HG03457 (cell line): Measurements from ENCODE around the gene IFT81.
"Not testable (repeated sequence)": the region's sequence is repeated elsewhere in the genome, so short reads cannot be mapped to it uniquely, and the experiment has no call there.

ENCODE experiments used
- ATAC-seq: cut with Tn5 transposase; IDR thresholded peaks from one replicate; pipeline ENCODE4 v1.9.1; 2021; ENCODE audit warnings: moderate number of reproducible peaks; ENCODE audit not compliant: unreplicated experiment

IFT81 gene

DNA sequence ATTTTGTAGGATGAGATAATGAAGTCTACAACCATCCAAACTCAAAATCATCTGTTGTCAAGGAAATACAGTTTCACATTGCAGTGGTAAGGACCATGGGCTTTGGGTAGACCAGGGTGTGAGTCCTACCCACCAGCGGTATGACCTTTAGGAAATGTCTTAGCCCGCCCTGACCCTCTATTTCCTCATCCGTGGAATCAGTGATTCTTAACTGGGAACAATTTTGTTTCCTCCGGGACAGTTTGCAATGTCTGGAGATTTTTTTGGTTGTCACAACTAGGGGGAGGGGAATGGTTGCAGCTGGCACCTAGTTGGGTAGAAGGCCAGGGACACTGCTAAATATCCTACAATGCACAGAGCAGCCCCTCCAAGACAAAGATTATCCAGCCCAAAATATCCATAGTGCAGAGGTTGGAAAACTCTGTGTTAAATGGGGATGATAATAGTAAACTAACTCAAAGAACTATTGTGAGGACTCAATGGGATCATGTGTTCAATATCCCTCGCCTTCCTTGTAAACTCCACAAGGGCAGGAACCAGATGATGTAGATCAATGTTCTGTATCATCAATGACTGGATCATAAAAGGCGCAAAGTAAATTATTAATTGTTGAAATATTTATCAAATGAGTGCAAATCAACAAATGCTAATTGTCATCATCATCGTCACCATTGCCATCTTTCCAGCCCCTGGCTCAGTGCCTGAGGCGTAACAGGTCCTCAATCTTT is 15.7 kb upstream of the IFT81 start:
- no peak for ATAC-seq

GRCh38 chr12:110109037-110109836 is 14.9 kb upstream of the IFT81 start:
- ATAC-seq: no peak

DNA sequence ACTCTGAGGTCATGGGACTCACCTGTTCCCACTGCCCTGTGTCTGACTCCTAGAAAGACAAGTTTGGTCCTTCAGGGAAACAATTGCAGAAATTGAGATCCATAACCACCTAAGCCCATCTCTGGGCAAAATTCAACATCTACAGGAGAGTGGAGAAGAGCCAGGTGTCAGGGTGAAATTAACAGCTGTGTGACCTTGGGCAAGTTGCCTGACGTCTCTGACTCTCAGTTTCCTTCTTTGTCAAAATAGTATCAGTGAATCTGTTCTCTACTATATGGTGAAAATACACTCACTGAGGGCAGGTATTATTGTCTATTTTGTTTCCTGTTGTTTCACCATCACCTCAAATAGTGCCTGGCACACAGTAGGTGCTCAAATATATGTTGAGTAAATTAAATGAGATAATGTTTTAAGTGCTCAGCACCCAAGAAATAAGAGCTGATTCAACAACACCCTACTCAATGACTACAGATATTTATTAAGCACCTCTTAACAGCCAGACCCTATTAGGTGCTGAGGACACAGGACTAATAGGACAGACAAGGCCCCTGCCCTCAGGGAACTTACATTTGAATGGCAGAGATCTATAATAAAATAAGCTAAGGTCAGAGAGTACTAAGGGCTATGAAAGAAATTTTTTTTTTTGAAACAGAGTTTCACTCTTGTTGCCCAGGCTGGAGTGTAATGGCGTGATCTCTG is 14.2 kb upstream of the IFT81 start:
- ATAC-seq: no peak

GRCh38 chr12:110111476-110112334 is 12.5 kb upstream of the IFT81 start:
- no peak for ATAC-seq

GRCh38 chr12:110112335-110112660 is 11.9 kb upstream of the IFT81 start:
- no peak for ATAC-seq

- no peak for ATAC-seq
These were observed 9.6 kb upstream of the IFT81 start for GRCh38 chr12:110114528-110114937.

GRCh38 chr12:110115675-110116074 is 8.5 kb upstream of the IFT81 start:
- ATAC-seq: no peak

GRCh38 chr12:110116623-110117022 is 7.5 kb upstream of the IFT81 start:
- ATAC-seq: no peak

GRCh38 chr12:110117210-110117609 is 6.9 kb upstream of the IFT81 start:
- not testable (repeated sequence) for ATAC-seq

DNA sequence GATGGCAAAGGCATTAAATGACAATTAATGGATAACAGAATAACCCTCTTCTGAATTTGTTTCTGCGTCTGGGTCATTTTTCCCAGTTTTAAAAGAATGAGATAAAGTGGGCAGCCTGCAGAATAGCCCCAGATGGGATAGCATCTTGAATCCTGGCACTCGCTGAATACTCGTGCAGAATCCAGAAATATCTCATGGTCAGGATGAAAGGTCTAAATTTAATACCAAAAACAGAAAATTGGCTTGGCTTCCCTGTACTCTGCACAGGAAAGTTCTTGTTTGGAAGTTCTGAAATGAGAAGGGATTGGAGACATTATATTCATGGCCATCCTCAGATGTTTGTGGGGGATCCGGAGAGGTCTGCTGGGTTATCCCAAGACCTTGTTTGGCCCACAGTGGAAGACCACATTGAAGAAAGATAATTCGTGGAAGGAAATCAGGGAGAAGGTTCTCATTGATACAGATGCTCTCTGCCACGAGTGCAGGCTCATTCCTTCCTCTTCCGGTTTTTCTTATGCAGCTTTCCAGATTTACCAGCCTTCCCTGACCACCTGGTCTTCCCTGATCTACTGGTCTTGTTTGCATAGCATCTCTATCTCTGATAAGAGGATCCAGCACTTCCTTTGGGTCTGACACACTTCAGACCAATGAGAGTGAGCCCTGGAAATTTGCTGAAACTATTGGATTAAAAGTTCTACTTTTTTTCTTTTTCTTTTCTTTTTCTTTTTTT is 6.0 kb upstream of the IFT81 start:
- no peak for ATAC-seq

- ATAC-seq: no peak
These were observed 1.2 kb upstream of the IFT81 start for GRCh38 chr12:110122929-110123328.

GRCh38 chr12:110123919-110124268 is 263 bp upstream of the IFT81 start:
- peak; percentile 34 for ATAC-seq

DNA sequence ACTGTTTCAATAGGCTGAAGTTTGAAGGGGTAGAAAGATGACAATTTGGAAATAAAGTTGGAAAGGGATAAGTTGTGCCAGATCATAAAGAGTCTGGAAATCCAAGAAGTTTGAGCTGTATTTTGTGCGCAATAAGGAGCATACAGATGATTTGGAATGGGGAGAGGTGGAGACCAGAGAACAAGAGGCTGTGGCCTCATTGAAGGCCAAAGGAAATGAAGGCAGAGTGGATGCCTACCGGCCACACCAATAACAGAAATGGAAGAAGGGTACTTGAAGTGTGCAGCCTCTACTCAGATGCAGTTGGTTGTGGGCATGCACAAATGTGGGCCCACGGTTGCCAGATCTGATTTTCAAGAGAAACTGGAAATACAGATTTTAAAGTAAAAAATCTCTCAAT is 2.4 kb downstream of the IFT81 start:
- no peak for ATAC-seq

DNA sequence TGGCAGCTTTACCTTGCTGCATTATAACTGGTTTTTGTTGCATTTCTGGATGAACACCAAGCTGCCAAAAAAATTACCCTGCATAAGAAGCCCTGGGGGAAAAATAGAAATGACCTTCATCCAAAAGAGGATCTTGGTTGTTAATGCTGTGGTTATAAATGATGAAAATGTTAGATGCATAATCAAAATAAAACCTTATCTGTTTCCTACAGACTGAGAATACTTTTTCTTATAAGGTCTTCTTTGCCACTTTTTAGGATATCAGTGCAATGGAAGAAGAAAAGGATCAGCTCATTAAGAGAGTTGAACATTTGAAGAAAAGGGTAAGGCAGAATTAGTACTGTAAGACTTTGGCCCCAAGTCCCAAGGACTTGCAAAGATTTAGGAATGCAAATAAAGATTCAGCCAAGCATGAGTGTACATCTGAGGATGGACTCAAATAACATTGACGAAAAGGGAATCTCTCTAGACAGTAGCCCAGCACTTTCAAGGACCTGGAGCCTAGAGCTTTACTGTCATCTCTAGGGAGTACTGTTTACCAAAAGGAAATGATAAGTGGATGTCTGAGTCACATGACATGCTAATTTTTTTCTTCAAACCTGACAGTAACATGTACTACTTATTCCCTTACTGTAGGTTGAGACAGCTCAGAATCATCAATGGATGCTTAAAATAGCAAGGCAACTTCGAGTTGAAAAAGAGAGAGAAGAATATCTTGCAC is 10.7 kb downstream of the IFT81 start:
- ATAC-seq: no peak

DNA sequence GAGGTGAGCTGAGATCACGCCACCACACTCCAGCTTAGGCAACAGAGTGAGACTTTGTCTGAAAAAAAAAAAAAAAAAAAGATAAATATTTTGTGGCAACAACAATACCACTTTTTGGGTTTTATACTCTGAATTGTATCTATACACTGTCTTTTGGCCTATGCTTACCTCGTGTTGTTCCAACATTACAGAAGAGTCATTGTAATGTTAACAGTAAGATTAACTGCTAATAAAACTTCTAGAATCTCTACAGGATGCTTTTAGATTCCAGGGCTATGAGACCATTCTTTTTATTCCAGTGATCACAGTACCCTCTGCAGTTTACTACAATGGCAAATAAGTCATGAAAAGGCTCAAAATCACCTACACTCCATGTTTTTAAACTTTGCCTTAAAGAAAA is 11.6 kb downstream of the IFT81 start:
- ATAC-seq: no peak

DNA sequence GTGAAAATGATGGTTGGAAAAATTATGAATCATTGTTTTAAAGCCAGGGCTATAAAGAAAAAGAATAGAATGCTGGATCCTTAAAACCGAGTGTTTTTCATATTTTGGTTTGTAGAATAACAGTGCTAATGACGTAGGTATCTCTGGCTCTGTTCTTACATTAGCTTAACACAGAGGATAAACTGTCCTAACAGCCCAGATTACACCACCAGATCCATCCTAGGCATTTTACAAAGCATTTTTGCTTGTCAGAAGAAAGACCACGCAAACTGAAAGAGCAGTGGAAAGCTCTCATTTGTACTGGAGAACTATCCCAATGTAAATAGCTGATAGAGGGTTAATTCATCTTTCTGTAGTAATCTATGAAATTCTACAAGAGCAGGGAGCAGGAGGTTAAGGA is 13.6 kb downstream of the IFT81 start:
- no peak for ATAC-seq

- ATAC-seq: no peak
These were observed 17.2 kb downstream of the IFT81 start for GRCh38 chr12:110141389-110141788.

GRCh38 chr12:110146986-110147385 is 22.8 kb downstream of the IFT81 start:
- ATAC-seq: no peak

- ATAC-seq: no peak
These were observed 25.0 kb downstream of the IFT81 start for GRCh38 chr12:110149086-110149660.
